GM12878 (cell line): ENCODE results near the gene TIPIN. TPM values are rescaled to one million over a fixed set of nuclear protein-coding genes. Genes with fewer than 3 reads are reported as not detected.

ENCODE experiments used
- BHLHE40 ChIP-seq, 2 experiments: fragments of 450-650 bp in 1 of 2; IDR thresholded peaks; 2 replicates each; pipeline ENCODE4 v1.6.1; 2011 to 2017; ENCODE audit warnings: low read depth in 2 of 2, borderline replicate concordance in 1 of 2, improper control_type of control experiment in 1 of 2, low read length in 1 of 2, mild to moderate bottlenecking in 1 of 2
- CHD1 ChIP-seq: IDR thresholded peaks from 2 replicates; pipeline ENCODE4 v1.6.1; 2012; ENCODE audit warnings: low read depth, low read length, improper control_type of control experiment
- E2F4 ChIP-seq: IDR thresholded peaks from 2 replicates; pipeline ENCODE4 v1.6.1; 2012; ENCODE audit warnings: low read depth, low read length, improper control_type of control experiment
- EP300 ChIP-seq, 2 experiments: fragments of 150-350 bp in 1 of 2; IDR thresholded peaks; 2 replicates each; pipeline ENCODE4 v1.6.1; 2011 to 2012; ENCODE audit warnings: low read depth in 2 of 2, low read length in 2 of 2, borderline replicate concordance in 1 of 2, improper control_type of control experiment in 1 of 2, inconsistent platforms in 1 of 2; ENCODE audit not compliant: control insufficient read depth in 1 of 2
- ETV6 ChIP-seq, 2 experiments: fragments of 450-650 bp in 1 of 2; IDR thresholded peaks in 1 of 2; conservative IDR thresholded peaks in 1 of 2; 2 replicates each; pipeline ENCODE4 v1.6.1; 2014; ENCODE audit warnings: antibody characterized with exemption in 1 of 2, borderline replicate concordance in 1 of 2, low read depth in 1 of 2, mild to moderate bottlenecking in 1 of 2, moderate library complexity in 1 of 2
- FOS ChIP-seq: IDR thresholded peaks from 3 replicates; pipeline ENCODE4 v1.6.1; 2011; ENCODE audit warnings: borderline replicate concordance; ENCODE audit not compliant: insufficient read length; ENCODE audit errors: extremely low read depth
- GABPA ChIP-seq: IDR thresholded peaks from 2 replicates; pipeline ENCODE4 v1.6.1; 2014; ENCODE audit warnings: antibody characterized with exemption, low read depth, mild to moderate bottlenecking, inconsistent platforms
- JUNB ChIP-seq: IDR thresholded peaks from 2 replicates; pipeline ENCODE4 v1.6.1; 2016; ENCODE audit warnings: antibody characterized with exemption, mild to moderate bottlenecking
- KDM1A ChIP-seq: fragments of 200-600 bp; sonication (generic); IDR thresholded peaks from 2 replicates; pipeline ENCODE4 v1.6.1; 2016; ENCODE audit warnings: borderline replicate concordance
- MLLT1 ChIP-seq: fragments of 450-650 bp; IDR thresholded peaks from 2 replicates; pipeline ENCODE4 v1.6.1; 2016; ENCODE audit warnings: mild to moderate bottlenecking
- MTA3 ChIP-seq: IDR thresholded peaks from 2 replicates; pipeline ENCODE4 v1.6.1; 2012; ENCODE audit warnings: low read length, inconsistent platforms, borderline replicate concordance
- NBN ChIP-seq: fragments of 450-650 bp; IDR thresholded peaks from 2 replicates; pipeline ENCODE4 v1.6.1; 2016
- NFXL1 ChIP-seq: fragments of 450-650 bp; IDR thresholded peaks from 2 replicates; pipeline ENCODE4 v1.6.1; 2017; ENCODE audit warnings: antibody characterized with exemption, mild to moderate bottlenecking, borderline replicate concordance
- PML ChIP-seq: IDR thresholded peaks from 2 replicates; pipeline ENCODE4 v1.6.1; 2012; ENCODE audit warnings: low read length, inconsistent platforms
- RELA ChIP-seq: fragments of 450-650 bp; IDR thresholded peaks from 2 replicates; pipeline ENCODE4 v1.8.0; 2014; ENCODE audit warnings: borderline replicate concordance; ENCODE audit not compliant: partially characterized antibody
- RUNX3 ChIP-seq: IDR thresholded peaks from 2 replicates; pipeline ENCODE4 v1.6.1; 2012; ENCODE audit warnings: low read length, inconsistent platforms
- SIX5 ChIP-seq: IDR thresholded peaks from 2 replicates; pipeline ENCODE4 v1.6.1; 2011; ENCODE audit warnings: mild to moderate bottlenecking, low read depth, low read length, moderate library complexity; ENCODE audit not compliant: severe bottlenecking
- SMC3 ChIP-seq: IDR thresholded peaks from 2 replicates; pipeline ENCODE4 v1.6.1; 2011; ENCODE audit warnings: low read length, improper control_type of control experiment, borderline replicate concordance
- SUZ12 ChIP-seq: fragments of 200-600 bp; sonication (generic); IDR thresholded peaks from one replicate; pipeline ENCODE4 v1.6.1; 2018; ENCODE audit warnings: antibody characterized with exemption, mild to moderate bottlenecking; ENCODE audit not compliant: unreplicated experiment
- USF2 ChIP-seq: IDR thresholded peaks from 2 replicates; pipeline ENCODE4 v1.6.1; 2011; ENCODE audit warnings: low read depth, low read length, improper control_type of control experiment, borderline replicate concordance
- ZNF592 ChIP-seq: fragments of 450-650 bp; IDR thresholded peaks from 2 replicates; pipeline ENCODE4 v1.6.1; 2017; ENCODE audit warnings: mild to moderate bottlenecking, moderate library complexity
- ZNF622 ChIP-seq: fragments of 450-650 bp; IDR thresholded peaks from 2 replicates; pipeline ENCODE4 v1.6.1; 2017; ENCODE audit warnings: mild to moderate bottlenecking, inconsistent platforms
- polyA plus RNA-seq, 11 experiments: library from polyadenylated mRNA; depleted of rRNA in 4 of 11; unstranded in 6 of 11; stranded (reverse) in 5 of 11; fragments of >200 nt; fragmentation: Nextera tagmentation in 4 of 11; fragmentation: Illumina TruSeq in 1 of 11; extraction: Ambion mirVana in 4 of 11; extraction: Trizol in 1 of 11; gene quantifications; 1 replicate in 1 of 11; 2 replicates in 10 of 11; pipeline versions ENCODE4 v1.2.1 to v1.2.3, GENCODE V29; 2011 to 2016; ENCODE audit warnings: inconsistent platforms in 2 of 11, missing spikeins in 2 of 11, low read depth in 1 of 11
- total RNA-seq, 4 experiments: library from RNA; depleted of rRNA in 3 of 4; stranded (reverse); fragments of >200 nt in 3 of 4; fragmentation: Illumina TruSeq in 1 of 4; extraction: Trizol in 1 of 4; gene quantifications; 2 replicates each; pipeline versions ENCODE4 v1.2.1 to v1.2.3, GENCODE V29; 2013 to 2021

The TIPIN gene
- total and polyA plus RNA-seq, 10 of the 15 experiments (the other 5 are each of a cell fraction or from before 2014, with no cell fraction given), result 21.1 to 69.2 (median 47.0) TPM

- TF ChIP-seq KDM1A, result no peak
- no peak for TF ChIP-seq NFXL1
- TF ChIP-seq RELA, result no peak
- no peak for TF ChIP-seq GABPA
- TF ChIP-seq BHLHE40 (IDR thresholded peaks at IDR 0.05; ENCODE audit: borderline replicate concordance in 1 of 2, low read depth in 2 of 2, low read length in 1 of 2), result 0 out of 4 replicates have a peak, but pooled peaks of 1 of the 2 experiments have one; percentile 14
- TF ChIP-seq NBN, result no peak
- TF ChIP-seq MTA3, result no peak
- TF ChIP-seq EP300 (IDR thresholded peaks at IDR 0.05; ENCODE audit: borderline replicate concordance in 1 of 2, control insufficient read depth in 1 of 2, low read depth in 2 of 2, low read length in 2 of 2), result no peak
- no peak for TF ChIP-seq FOS
- TF ChIP-seq E2F4, result no peak
- no peak for TF ChIP-seq USF2
- no peak for TF ChIP-seq ZNF622
- TF ChIP-seq ZNF592, result no peak
- TF ChIP-seq SMC3, result no peak
- no peak for TF ChIP-seq PML
- peak; percentile 90 for TF ChIP-seq RUNX3
- TF ChIP-seq CHD1, result no peak
- no peak for TF ChIP-seq SIX5
- TF ChIP-seq JUNB, result no peak
- TF ChIP-seq ETV6 (conservative IDR thresholded peaks at IDR 0.05 in 1 of 2, IDR thresholded peaks at IDR 0.05 in 1 of 2; ENCODE audit: borderline replicate concordance in 1 of 2, low read depth in 1 of 2), result no peak
- peak; percentile 40; the same call in 1 of the 2 replicates for TF ChIP-seq MLLT1
- no peak for TF ChIP-seq SUZ12
Measured at GRCh38 chr15:66401130-66402021, 44.9 kb upstream of the TIPIN start (continued).
